ENCODE results near the gene PTN.

PTN gene

DNA sequence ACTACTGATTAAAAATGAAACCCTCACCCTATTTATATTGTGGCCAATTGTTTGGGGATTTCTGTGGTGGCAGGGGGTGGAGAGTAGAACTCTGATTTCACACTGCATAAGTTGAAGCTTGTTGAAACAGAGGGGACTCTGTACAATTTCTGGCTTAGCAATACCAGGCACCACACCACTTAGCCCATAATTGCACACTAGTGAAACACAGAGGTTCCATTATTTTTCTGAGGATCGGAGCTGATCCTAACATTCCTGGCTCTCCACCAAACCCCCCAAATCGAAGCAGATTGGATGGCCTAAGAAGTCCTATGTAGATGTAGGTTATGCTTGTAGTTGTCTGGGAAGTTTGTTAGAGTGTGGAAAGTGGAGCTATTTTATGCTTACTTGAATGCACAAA lies 47.0 kb downstream of the PTN start:
- DNase-seq (ENCODE audit: low read depth in 1 of 2, low spot score in 1 of 2) = no peak
- no peak overlapping the region for H3K4me3 ChIP-seq (replicated peaks; ENCODE audit: insufficient read depth, low read length)
- H3K27me3 ChIP-seq (ENCODE audit: insufficient read depth, poor library complexity, severe bottlenecking) = no peaks in the 10 kb centered on the region
- no peak for TF ChIP-seq POLR2AphosphoS5 (IDR thresholded peaks at IDR 0.05; ENCODE audit: low read depth)
- TF ChIP-seq SPI1 (IDR thresholded peaks at IDR 0.05; ENCODE audit: borderline replicate concordance, low read depth) = no peak
- TF ChIP-seq, protein P1, sequence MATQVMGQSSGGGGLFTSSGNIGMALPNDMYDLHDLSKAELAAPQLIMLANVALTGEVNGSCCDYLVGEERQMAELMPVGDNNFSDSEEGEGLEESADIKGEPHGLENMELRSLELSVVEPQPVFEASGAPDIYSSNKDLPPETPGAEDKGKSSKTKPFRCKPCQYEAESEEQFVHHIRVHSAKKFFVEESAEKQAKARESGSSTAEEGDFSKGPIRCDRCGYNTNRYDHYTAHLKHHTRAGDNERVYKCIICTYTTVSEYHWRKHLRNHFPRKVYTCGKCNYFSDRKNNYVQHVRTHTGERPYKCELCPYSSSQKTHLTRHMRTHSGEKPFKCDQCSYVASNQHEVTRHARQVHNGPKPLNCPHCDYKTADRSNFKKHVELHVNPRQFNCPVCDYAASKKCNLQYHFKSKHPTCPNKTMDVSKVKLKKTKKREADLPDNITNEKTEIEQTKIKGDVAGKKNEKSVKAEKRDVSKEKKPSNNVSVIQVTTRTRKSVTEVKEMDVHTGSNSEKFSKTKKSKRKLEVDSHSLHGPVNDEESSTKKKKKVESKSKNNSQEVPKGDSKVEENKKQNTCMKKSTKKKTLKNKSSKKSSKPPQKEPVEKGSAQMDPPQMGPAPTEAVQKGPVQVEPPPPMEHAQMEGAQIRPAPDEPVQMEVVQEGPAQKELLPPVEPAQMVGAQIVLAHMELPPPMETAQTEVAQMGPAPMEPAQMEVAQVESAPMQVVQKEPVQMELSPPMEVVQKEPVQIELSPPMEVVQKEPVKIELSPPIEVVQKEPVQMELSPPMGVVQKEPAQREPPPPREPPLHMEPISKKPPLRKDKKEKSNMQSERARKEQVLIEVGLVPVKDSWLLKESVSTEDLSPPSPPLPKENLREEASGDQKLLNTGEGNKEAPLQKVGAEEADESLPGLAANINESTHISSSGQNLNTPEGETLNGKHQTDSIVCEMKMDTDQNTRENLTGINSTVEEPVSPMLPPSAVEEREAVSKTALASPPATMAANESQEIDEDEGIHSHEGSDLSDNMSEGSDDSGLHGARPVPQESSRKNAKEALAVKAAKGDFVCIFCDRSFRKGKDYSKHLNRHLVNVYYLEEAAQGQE (IDR thresholded peaks at IDR 0.05; ENCODE audit: insufficient replicate concordance, low read depth) = no peak
- no peak for TF ChIP-seq GABPA (IDR thresholded peaks at IDR 0.05; ENCODE audit: low read depth)
- TF ChIP-seq, protein P2, sequence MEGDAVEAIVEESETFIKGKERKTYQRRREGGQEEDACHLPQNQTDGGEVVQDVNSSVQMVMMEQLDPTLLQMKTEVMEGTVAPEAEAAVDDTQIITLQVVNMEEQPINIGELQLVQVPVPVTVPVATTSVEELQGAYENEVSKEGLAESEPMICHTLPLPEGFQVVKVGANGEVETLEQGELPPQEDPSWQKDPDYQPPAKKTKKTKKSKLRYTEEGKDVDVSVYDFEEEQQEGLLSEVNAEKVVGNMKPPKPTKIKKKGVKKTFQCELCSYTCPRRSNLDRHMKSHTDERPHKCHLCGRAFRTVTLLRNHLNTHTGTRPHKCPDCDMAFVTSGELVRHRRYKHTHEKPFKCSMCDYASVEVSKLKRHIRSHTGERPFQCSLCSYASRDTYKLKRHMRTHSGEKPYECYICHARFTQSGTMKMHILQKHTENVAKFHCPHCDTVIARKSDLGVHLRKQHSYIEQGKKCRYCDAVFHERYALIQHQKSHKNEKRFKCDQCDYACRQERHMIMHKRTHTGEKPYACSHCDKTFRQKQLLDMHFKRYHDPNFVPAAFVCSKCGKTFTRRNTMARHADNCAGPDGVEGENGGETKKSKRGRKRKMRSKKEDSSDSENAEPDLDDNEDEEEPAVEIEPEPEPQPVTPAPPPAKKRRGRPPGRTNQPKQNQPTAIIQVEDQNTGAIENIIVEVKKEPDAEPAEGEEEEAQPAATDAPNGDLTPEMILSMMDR (IDR thresholded peaks at IDR 0.05; ENCODE audit: insufficient read depth, low read length) = no peak
- no peak overlapping the region for H3K27ac ChIP-seq (replicated peaks)

DNA sequence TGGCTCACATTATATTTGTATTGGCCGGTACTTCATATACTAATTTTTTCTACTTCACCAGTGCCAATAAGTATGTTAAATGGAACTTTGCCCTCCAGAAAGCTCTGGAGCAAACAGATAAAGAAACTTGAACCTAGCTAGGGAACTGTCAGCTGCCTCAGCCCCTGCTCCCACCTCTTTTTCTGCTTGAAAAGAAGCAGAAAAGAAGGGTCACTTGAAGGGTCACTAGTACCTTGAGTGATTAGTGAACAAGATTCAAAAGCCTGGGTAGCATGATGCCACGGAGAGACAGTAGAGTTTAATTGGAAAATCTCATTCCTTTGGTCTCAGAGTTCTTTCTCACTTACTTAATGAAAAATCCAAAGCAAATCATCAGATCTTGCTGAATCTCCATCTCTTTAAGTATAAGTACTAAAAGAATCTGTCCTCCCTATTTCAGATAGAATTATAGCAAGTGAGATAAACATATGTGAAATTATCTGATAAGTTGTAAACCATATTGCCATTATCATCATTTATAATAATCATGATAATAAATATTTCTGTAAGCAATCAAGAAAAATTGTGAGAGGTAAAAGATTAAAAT lies 47.7 kb downstream of the PTN start:
- Histone ChIP-seq H3K4me3 (replicated peaks; ENCODE audit: insufficient read depth, low read length) (no peak overlapping the region), H3K27ac (replicated peaks) (no peak overlapping the region), H3K27me3 (ENCODE audit: insufficient read depth, poor library complexity, severe bottlenecking) (no peaks in the 10 kb centered on the region)
- no peak for DNase-seq (ENCODE audit: low read depth in 1 of 2, low spot score in 1 of 2)
- TF ChIP-seq, protein P1 (IDR thresholded peaks at IDR 0.05; ENCODE audit: insufficient replicate concordance, low read depth) = no peak
- no peak for TF ChIP-seq SPI1 (IDR thresholded peaks at IDR 0.05; ENCODE audit: borderline replicate concordance, low read depth)
- TF ChIP-seq, protein P2 (IDR thresholded peaks at IDR 0.05; ENCODE audit: insufficient read depth, low read length) = no peak
- no peak for TF ChIP-seq POLR2AphosphoS5 (IDR thresholded peaks at IDR 0.05; ENCODE audit: low read depth)

DNA sequence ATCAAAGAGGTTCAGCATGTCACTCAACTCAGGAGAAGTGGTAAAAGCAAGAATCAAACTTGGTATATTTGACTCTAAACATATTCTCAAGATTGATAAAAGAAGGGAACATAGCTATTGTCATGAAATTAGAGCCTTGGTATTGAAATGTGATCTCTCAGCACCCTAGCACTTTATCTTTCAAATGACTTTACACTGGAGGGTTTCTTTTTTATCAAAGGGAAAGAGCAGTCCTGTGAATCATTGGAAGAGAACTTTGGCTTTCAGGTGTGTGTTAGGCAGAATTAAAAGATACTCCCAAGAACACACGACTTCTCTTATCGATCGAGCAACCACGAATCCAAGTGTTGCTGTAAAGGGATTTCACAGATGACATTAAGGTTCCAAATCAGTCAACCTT lies 54.4 kb downstream of the PTN start:
- no peak overlapping the region for H3K27ac ChIP-seq (replicated peaks)
- TF ChIP-seq, protein P1 (IDR thresholded peaks at IDR 0.05; ENCODE audit: insufficient replicate concordance, low read depth) = no peak
- TF ChIP-seq GABPA (IDR thresholded peaks at IDR 0.05; ENCODE audit: low read depth) (no peak), POLR2AphosphoS5 (IDR thresholded peaks at IDR 0.05; ENCODE audit: low read depth) (no peak), SPI1 (IDR thresholded peaks at IDR 0.05; ENCODE audit: borderline replicate concordance, low read depth) (no peak)
- TF ChIP-seq, protein P2 (IDR thresholded peaks at IDR 0.05; ENCODE audit: insufficient read depth, low read length) = no peak
- H3K4me3 ChIP-seq (replicated peaks; ENCODE audit: insufficient read depth, low read length) = no peak overlapping the region
- no peak for DNase-seq (ENCODE audit: low read depth in 1 of 2, low spot score in 1 of 2)
- no peaks in the 10 kb centered on the region for H3K27me3 ChIP-seq (ENCODE audit: insufficient read depth, poor library complexity, severe bottlenecking)

Measured in HL-60 (cell line).